Activated naive CD8-positive, alpha-beta T cell treated with anti-CD3 and anti-CD28 coated beads for 36 hours (primary cell): ENCODE data around the gene PPP3R2. TPM values are rescaled to one million over a fixed set of nuclear protein-coding genes. Genes with fewer than 3 reads are reported as not detected.
A peak's percentile ranks its signal among the peaks of the same experiment; 100 is the strongest.
"Not testable (repeated sequence)": the region's sequence is repeated elsewhere in the genome, so short reads cannot be mapped to it uniquely, and the experiment has no call there.

Experiments
- DNase-seq: peaks from one replicate; pipeline ENCODE4 v3.0.0; 2021
- H3K27ac Mint-ChIP-seq: one replicate; pipeline ENCODE4 v1.8.0; 2022; ENCODE audit warnings: mild to moderate bottlenecking, moderate library complexity, mixed read lengths
- H3K27me3 Mint-ChIP-seq: one replicate; pipeline ENCODE4 v1.8.0; 2022; ENCODE audit warnings: mild to moderate bottlenecking, mixed read lengths
- H3K36me3 Mint-ChIP-seq: one replicate; pipeline ENCODE4 v1.8.0; 2021; ENCODE audit warnings: mild to moderate bottlenecking, mixed read lengths
- H3K4me1 Mint-ChIP-seq: one replicate; pipeline ENCODE4 v1.8.0; 2021; ENCODE audit warnings: mixed read lengths
- H3K4me3 Mint-ChIP-seq: one replicate; pipeline ENCODE4 v1.8.0; 2022; ENCODE audit warnings: mild to moderate bottlenecking, moderate library complexity, mixed read lengths
- H3K9me3 Mint-ChIP-seq: one replicate; pipeline ENCODE4 v1.8.0; 2022; ENCODE audit warnings: mixed read lengths
- total RNA-seq, 2 experiments: library from RNA; stranded (reverse); gene quantifications; one replicate each; pipeline ENCODE4 v1.2.3, GENCODE V29; 2021

The PPP3R2 gene
- total RNA-seq, 2 experiments from 2014 or later = not detected

GRCh38 chr9:101572316-101572715, 22.5 kb downstream of the PPP3R2 start:
- peaks cover 42% of the 10 kb centered on the region for H3K36me3 Mint-ChIP-seq
- no peaks in the 10 kb centered on the region for H3K27me3 Mint-ChIP-seq
- no peak overlapping the region for H3K27ac Mint-ChIP-seq
- H3K9me3 Mint-ChIP-seq = no peaks in the 10 kb centered on the region
- DNase-seq = no peak
- no peak overlapping the region for H3K4me3 Mint-ChIP-seq
- H3K4me1 Mint-ChIP-seq = peaks cover 60% of the 10 kb centered on the region

GRCh38 chr9:101571114-101571513, 23.7 kb downstream of the PPP3R2 start:
- Mint-ChIP-seq H3K27me3 (no peaks in the 10 kb centered on the region), H3K4me1 (peaks cover 65% of the 10 kb centered on the region), H3K9me3 (no peaks in the 10 kb centered on the region), H3K4me3 (no peak overlapping the region), H3K36me3 (peaks cover 51% of the 10 kb centered on the region), H3K27ac (peak overlapping the region; percentile 37)
- DNase-seq = no peak

GRCh38 chr9:101569741-101570501, 24.8 kb downstream of the PPP3R2 start:
- Mint-ChIP-seq H3K36me3 (peaks cover 57% of the 10 kb centered on the region), H3K4me3 (no peak overlapping the region), H3K27ac (peak overlapping the region; percentile 78), H3K9me3 (no peaks in the 10 kb centered on the region), H3K27me3 (no peaks in the 10 kb centered on the region), H3K4me1 (peaks cover 65% of the 10 kb centered on the region)
- no peak for DNase-seq

GRCh38 chr9:101567725-101568350, 26.9 kb downstream of the PPP3R2 start:
- no peak for DNase-seq
- H3K9me3 Mint-ChIP-seq = no peaks in the 10 kb centered on the region
- peaks cover 50% of the 10 kb centered on the region for H3K4me1 Mint-ChIP-seq
- no peak overlapping the region for H3K4me3 Mint-ChIP-seq
- H3K36me3 Mint-ChIP-seq = peaks cover 70% of the 10 kb centered on the region
- no peak overlapping the region for H3K27ac Mint-ChIP-seq
- no peaks in the 10 kb centered on the region for H3K27me3 Mint-ChIP-seq

GRCh38 chr9:101566904-101567724, 27.7 kb downstream of the PPP3R2 start:
- H3K27ac Mint-ChIP-seq = no peak overlapping the region
- peaks cover 74% of the 10 kb centered on the region for H3K36me3 Mint-ChIP-seq
- no peaks in the 10 kb centered on the region for H3K9me3 Mint-ChIP-seq
- DNase-seq = peak; percentile 8
- no peak overlapping the region for H3K4me3 Mint-ChIP-seq
- peaks cover 43% of the 10 kb centered on the region for H3K4me1 Mint-ChIP-seq
- no peaks in the 10 kb centered on the region for H3K27me3 Mint-ChIP-seq

GRCh38 chr9:101564252-101564651, 30.5 kb downstream of the PPP3R2 start:
- Mint-ChIP-seq H3K4me1 (peaks cover 25% of the 10 kb centered on the region), H3K27ac (no peak overlapping the region), H3K36me3 (peaks cover 81% of the 10 kb centered on the region), H3K27me3 (no peaks in the 10 kb centered on the region), H3K9me3 (peaks cover 5% of the 10 kb centered on the region), H3K4me3 (no peak overlapping the region)
- no peak for DNase-seq

GRCh38 chr9:101562966-101563365, 31.8 kb downstream of the PPP3R2 start:
- no peak for DNase-seq
- Mint-ChIP-seq H3K27ac (no peak overlapping the region), H3K36me3 (peaks cover 82% of the 10 kb centered on the region), H3K4me3 (no peak overlapping the region), H3K9me3 (peaks cover 16% of the 10 kb centered on the region), H3K27me3 (no peaks in the 10 kb centered on the region), H3K4me1 (peaks cover 27% of the 10 kb centered on the region)

GRCh38 chr9:101561740-101562139, 33.0 kb downstream of the PPP3R2 start:
- no peak overlapping the region for H3K27ac Mint-ChIP-seq
- no peak for DNase-seq
- H3K36me3 Mint-ChIP-seq = peaks cover 83% of the 10 kb centered on the region
- H3K4me1 Mint-ChIP-seq = peaks cover 19% of the 10 kb centered on the region
- H3K4me3 Mint-ChIP-seq = no peak overlapping the region
- H3K9me3 Mint-ChIP-seq = peaks cover 17% of the 10 kb centered on the region
- H3K27me3 Mint-ChIP-seq = no peaks in the 10 kb centered on the region

GRCh38 chr9:101549472-101550098, 45.2 kb downstream of the PPP3R2 start:
- not testable (repeated sequence) for H3K27ac Mint-ChIP-seq, H3K9me3 Mint-ChIP-seq, DNase-seq, H3K27me3 Mint-ChIP-seq, H3K4me3 Mint-ChIP-seq, H3K4me1 Mint-ChIP-seq
- peaks cover 39% of the 10 kb centered on the region for H3K36me3 Mint-ChIP-seq

- Mint-ChIP-seq H3K36me3 (peaks cover 26% of the 10 kb centered on the region), H3K4me1 (no peaks in the 10 kb centered on the region), H3K27me3 (no peaks in the 10 kb centered on the region), H3K4me3 (no peak overlapping the region), H3K9me3 (no peaks in the 10 kb centered on the region), H3K27ac (no peak overlapping the region)
- no peak for DNase-seq
Measured at GRCh38 chr9:101543098-101543735, 51.6 kb downstream of the PPP3R2 start.

Other genes with a start within 250 kb of the PPP3R2 start
- under 1 TPM; 0.06 to 0.10 TPM for gene BAAT, start 210.0 kb downstream of the PPP3R2 start, total RNA-seq
- gene MRPL50, start 196.4 kb downstream of the PPP3R2 start, total RNA-seq = 10 to 100 TPM; 17.3 to 19.4 TPM
- 1 to 10 TPM; 7.7 to 8.4 TPM for gene ZNF189, start 196.1 kb downstream of the PPP3R2 start, total RNA-seq
- gene ALDOB, start 159.2 kb downstream of the PPP3R2 start, total RNA-seq = not detected
- 10 to 100 TPM; 39.7 to 44.2 TPM for gene RNF20, start 61.1 kb downstream of the PPP3R2 start, total RNA-seq
- not detected for gene GRIN3A, start 143.7 kb upstream of the PPP3R2 start, total RNA-seq